Measurements from ENCODE around the gene SBF2. TPM values are rescaled to one million over a fixed set of nuclear protein-coding genes. Genes with fewer than 3 reads are reported as not detected.

SBF2 gene
- polyA plus RNA-seq, 1 donor, result 18.8 TPM

Other genes with a start within 250 kb of the SBF2 start
- gene ADM, start 10.9 kb upstream of the SBF2 start, polyA plus RNA-seq (ENCODE audit: insufficient read length), result 7.4 TPM
- 5.3 TPM for gene AMPD3, start 161.0 kb upstream of the SBF2 start, polyA plus RNA-seq (ENCODE audit: insufficient read length)
- gene RNF141, start 247.0 kb upstream of the SBF2 start, polyA plus RNA-seq (ENCODE audit: insufficient read length), result 23.0 TPM

Data from forelimb muscle (tissue), 1 donor.